Ectodermal cell (in vitro differentiated cells): ENCODE measurements around the gene BLOC1S1.

Experiments used
- H3K27ac ChIP-seq: 2 replicates; pipeline ENCODE4 v1.7.0; 2013; ENCODE audit warnings: mild to moderate bottlenecking, low read depth, low read length; ENCODE audit not compliant: insufficient read depth, poor library complexity, severe bottlenecking
- H3K27me3 ChIP-seq: 2 replicates; pipeline ENCODE4 v1.7.0; 2013; ENCODE audit warnings: mild to moderate bottlenecking, low read length; ENCODE audit not compliant: insufficient read depth, control insufficient read depth, poor library complexity, severe bottlenecking
- H3K36me3 ChIP-seq: one replicate; pipeline ENCODE4 v1.7.0; 2013; ENCODE audit warnings: low read length; ENCODE audit not compliant: control insufficient read depth, insufficient read depth
- H3K4me1 ChIP-seq: one replicate; pipeline ENCODE4 v1.7.0; 2013; ENCODE audit warnings: low read length; ENCODE audit not compliant: control insufficient read depth, insufficient read depth
- H3K4me3 ChIP-seq: 2 replicates; pipeline ENCODE4 v1.7.0; 2013; ENCODE audit warnings: low read depth, low read length, control low read depth; ENCODE audit not compliant: insufficient read depth
- H3K9me3 ChIP-seq: 2 replicates; pipeline ENCODE4 v1.7.0; 2013; ENCODE audit warnings: mild to moderate bottlenecking, low read length, moderate library complexity; ENCODE audit not compliant: control insufficient read depth
- WGBS, 2 experiments: methylation state at CpG; one replicate each; pipeline ENCODE4 v1.1.7; 2013; ENCODE audit warnings: missing lambda C conversion rate in 2 of 2; 5-methylcytosine and 5-hydroxymethylcytosine counted together

BLOC1S1 gene

DNA sequence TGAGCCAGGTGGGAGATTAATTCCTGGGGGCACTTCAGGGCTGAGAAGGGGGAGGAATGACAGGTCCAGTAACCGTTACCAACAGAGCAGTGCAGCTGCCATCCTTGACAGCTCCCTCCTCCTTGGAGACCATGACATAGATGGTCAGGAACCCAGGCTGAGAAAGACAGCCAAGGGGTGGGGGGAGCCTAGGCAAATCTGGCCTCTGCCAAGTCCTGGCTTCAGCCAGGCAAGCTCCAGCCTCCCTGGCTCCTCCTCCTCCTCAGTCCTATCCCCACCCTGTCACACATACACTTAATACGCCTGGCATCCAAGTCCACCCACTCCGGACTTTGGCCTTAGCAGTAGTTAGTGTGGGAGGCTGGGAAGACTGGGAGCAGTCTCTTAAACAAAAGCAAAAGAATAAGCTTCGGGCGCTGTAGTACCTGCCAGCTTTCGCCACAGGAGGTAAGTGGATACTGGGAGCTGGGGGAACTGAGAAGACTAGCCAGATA lies 4.3 kb downstream of the BLOC1S1 start, which contains the start of gene RDH5:
TSS of gene RDH5 (plus strand) at position 323 of the 494 bp plus-strand sequence. CDS start 792 bp downstream, outside the sequence.
- peaks cover 33% of the 10 kb centered on the region for H3K4me1 ChIP-seq
- peaks cover 5% of the 10 kb centered on the region for H3K36me3 ChIP-seq
- H3K9me3 ChIP-seq, result no peaks in the 10 kb centered on the region
- no peaks in the 10 kb centered on the region for H3K27me3 ChIP-seq
- H3K27ac ChIP-seq, result no peak within 1 kb of the TSS
- no peak within 1 kb of the TSS for H3K4me3 ChIP-seq
- WGBS, 2 experiments, result 88 to 92% methylated on average over 5 to 6 of the region's 6 CpGs

DNA sequence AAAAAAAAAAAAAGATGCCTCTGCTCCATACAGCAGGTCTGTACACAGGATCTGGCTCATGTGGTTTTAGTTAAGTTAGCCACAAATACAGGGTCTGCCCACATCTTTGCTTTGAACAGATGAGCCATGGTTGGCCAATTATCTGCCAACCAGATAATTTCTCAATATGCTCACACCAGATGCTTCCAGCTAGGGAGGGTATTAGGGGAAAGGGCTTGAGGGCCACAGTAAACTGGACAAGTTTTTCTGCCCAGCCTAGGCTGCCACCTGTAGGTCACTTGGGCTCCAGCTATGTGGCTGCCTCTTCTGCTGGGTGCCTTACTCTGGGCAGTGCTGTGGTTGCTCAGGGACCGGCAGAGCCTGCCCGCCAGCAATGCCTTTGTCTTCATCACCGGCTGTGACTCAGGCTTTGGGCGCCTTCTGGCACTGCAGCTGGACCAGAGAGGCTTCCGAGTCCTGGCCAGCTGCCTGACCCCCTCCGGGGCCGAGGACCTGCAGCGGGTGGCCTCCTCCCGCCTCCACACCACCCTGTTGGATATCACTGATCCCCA lies 5.1 kb downstream of the BLOC1S1 start:
- 68 to 75% methylated on average over 9 of the region's 9 CpGs for WGBS, 2 experiments
- Histone ChIP-seq H3K4me1 (peaks cover 30% of the 10 kb centered on the region), H3K27me3 (no peaks in the 10 kb centered on the region), H3K4me3 (no peak overlapping the region), H3K9me3 (no peaks in the 10 kb centered on the region), H3K27ac (no peak overlapping the region), H3K36me3 (peaks cover 7% of the 10 kb centered on the region)

DNA sequence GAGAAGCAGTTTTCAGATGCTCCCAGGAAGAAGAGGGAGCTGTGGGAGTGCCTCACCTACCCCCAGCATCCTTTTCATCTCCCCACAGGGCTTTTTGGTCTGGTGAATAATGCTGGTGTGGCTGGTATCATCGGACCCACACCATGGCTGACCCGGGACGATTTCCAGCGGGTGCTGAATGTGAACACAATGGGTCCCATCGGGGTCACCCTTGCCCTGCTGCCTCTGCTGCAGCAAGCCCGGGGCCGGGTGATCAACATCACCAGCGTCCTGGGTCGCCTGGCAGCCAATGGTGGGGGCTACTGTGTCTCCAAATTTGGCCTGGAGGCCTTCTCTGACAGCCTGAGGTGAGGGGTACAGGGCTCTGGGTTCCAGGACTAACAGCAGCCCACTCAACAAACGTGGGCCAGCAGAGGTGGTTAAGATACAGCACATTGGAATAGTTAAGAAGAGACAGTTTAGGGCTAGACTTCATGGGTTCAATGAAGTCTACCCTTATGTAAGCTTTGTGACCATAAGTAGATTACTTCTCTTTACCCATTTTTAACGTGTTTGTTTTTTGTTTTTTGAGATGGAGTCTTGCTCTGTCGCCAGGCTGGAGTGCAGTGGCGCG lies 5.9 kb downstream of the BLOC1S1 start:
- no peak overlapping the region for H3K27ac ChIP-seq
- WGBS, 2 experiments, result 89% methylated on average over 14 of the region's 14 CpGs
- no peaks in the 10 kb centered on the region for H3K9me3 ChIP-seq
- no peaks in the 10 kb centered on the region for H3K27me3 ChIP-seq
- peaks cover 30% of the 10 kb centered on the region for H3K4me1 ChIP-seq
- peaks cover 11% of the 10 kb centered on the region for H3K36me3 ChIP-seq
- H3K4me3 ChIP-seq, result no peak overlapping the region

DNA sequence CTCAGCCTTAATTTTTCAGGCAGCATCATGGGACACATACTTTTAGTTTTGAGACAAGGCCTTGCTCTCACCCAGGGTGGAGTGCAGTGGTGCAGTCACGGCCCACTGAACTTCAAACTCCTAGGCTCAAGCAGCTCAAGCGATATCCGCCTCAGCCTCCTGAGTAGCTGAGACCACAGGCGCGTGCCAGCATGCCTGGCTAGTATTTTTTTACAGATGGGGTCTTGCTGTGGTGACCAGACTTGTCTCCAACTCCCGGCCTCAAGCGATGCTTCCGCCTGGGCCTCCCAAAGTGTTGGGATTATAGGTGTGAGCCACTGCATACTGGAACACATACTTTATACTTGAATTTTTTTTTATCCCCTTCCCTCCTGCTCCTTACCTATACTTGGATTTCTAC lies 7.1 kb downstream of the BLOC1S1 start:
- H3K4me3 ChIP-seq, result no peak overlapping the region
- WGBS, 2 experiments, result 92 to 94% methylated on average over 8 of the region's 8 CpGs
- H3K4me1 ChIP-seq, result peaks cover 25% of the 10 kb centered on the region
- H3K27me3 ChIP-seq, result no peaks in the 10 kb centered on the region
- no peak overlapping the region for H3K27ac ChIP-seq
- peaks cover 11% of the 10 kb centered on the region for H3K36me3 ChIP-seq
- H3K9me3 ChIP-seq, result no peaks in the 10 kb centered on the region

DNA sequence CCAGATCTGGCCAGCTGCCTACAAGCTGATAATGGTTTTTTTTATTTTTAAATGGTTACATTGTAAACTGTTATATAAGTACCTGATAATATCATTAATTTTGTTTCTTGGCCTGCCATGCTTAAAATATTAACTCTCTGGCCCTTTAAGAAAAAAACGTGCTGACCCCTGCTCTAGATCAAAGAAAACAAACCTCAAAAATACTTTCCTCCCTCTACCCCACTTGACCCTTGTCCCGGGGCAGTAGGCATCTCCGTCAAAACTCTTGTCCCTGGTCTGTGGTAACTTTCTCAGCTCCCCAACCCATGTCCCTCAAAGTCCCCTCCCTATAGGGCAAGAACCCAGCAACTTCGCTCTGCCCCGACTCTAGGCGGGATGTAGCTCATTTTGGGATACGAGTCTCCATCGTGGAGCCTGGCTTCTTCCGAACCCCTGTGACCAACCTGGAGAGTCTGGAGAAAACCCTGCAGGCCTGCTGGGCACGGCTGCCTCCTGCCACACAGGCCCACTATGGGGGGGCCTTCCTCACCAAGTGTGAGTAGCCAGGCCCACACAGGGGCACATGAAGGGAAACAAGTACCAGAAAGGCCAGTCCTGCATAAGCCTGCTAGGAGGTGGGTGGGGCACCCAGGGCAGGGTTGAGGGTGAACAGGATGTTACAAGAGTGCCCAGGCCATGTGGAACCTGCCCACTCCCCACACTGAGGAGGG lies 7.8 kb downstream of the BLOC1S1 start:
- Histone ChIP-seq H3K27me3 (no peaks in the 10 kb centered on the region), H3K4me3 (no peak overlapping the region), H3K27ac (no peak overlapping the region), H3K4me1 (peaks cover 18% of the 10 kb centered on the region), H3K9me3 (no peaks in the 10 kb centered on the region), H3K36me3 (peaks cover 11% of the 10 kb centered on the region)
- 93 to 95% methylated on average over 10 of the region's 10 CpGs for WGBS, 2 experiments

DNA sequence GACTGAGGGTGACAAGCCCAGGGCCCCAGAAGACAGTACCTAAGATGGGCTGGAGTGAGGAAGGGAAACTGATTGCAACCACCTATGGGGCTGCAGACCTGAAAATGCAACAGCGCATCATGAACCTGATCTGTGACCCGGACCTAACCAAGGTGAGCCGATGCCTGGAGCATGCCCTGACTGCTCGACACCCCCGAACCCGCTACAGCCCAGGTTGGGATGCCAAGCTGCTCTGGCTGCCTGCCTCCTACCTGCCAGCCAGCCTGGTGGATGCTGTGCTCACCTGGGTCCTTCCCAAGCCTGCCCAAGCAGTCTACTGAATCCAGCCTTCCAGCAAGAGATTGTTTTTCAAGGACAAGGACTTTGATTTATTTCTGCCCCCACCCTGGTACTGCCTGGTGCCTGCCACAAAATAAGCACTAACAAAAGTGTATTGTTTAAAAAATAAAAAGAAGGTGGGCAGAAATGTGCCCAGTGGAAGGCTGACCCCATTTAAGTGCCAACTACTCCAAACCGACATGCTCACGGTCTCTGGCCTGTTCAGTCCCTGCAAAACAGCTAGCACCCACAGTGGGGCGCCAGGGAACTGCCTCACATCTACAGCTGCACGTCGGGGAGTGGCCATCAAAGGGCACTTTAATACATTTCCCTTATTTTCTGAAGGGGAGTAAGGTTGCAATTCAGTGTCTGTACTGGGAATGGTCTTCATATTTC lies 8.5 kb downstream of the BLOC1S1 start:
- H3K4me1 ChIP-seq, result peaks cover 12% of the 10 kb centered on the region
- no peak overlapping the region for H3K4me3 ChIP-seq
- H3K36me3 ChIP-seq, result peaks cover 11% of the 10 kb centered on the region
- H3K27ac ChIP-seq, result no peak overlapping the region
- no peaks in the 10 kb centered on the region for H3K27me3 ChIP-seq
- 66 to 72% methylated on average over 11 of the region's 11 CpGs for WGBS, 2 experiments
- H3K9me3 ChIP-seq, result no peaks in the 10 kb centered on the region

DNA sequence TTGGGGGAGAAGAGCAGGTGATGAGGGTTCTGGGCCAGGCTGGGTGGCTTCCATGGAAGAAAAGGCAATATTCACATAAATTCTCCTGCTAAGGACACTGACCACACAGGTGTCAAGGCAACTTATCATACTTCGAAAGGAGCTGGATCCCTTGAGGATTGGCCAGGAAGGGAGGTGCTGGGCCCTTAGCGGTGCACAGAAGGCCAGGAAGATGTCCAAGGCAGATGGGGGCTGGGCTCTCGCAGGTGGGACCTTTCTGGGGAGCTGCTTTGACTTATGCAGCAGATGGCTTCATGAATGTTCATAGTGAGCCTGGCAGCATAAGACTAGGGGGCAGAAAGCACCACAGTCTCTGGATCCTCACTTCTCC lies 9.1 kb downstream of the BLOC1S1 start:
- Histone ChIP-seq H3K36me3 (peaks cover 11% of the 10 kb centered on the region), H3K4me1 (peaks cover 8% of the 10 kb centered on the region), H3K27ac (no peak overlapping the region), H3K27me3 (no peaks in the 10 kb centered on the region), H3K4me3 (no peak overlapping the region), H3K9me3 (no peaks in the 10 kb centered on the region)
- 84 to 89% methylated on average over 3 of the region's 3 CpGs for WGBS, 2 experiments

DNA sequence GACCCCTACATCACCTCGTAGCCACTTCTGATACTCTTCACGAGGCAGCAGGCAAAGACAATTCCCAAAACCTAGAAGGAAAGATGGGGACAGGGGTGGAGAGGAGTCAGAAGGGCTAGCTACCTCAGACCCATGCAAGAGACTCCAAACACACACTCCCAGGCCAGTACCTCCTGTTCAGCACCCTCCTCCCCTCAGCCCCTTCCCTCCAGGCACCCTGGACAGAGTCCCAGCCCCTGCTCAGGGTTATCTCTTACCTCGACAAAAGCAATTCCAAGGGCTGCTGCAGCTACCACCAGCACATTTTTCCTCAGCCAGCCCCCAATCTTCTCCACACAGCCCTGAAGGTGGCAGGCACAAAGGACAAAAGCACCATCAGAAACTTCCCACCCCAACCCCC lies 9.7 kb downstream of the BLOC1S1 start:
- Histone ChIP-seq H3K4me3 (no peak overlapping the region), H3K4me1 (peaks cover 14% of the 10 kb centered on the region), H3K9me3 (no peaks in the 10 kb centered on the region), H3K36me3 (peaks cover 11% of the 10 kb centered on the region), H3K27me3 (no peaks in the 10 kb centered on the region), H3K27ac (no peak overlapping the region)
- 74 to 92% methylated on average over 1 to 3 of the region's 3 CpGs for WGBS, 2 experiments

DNA sequence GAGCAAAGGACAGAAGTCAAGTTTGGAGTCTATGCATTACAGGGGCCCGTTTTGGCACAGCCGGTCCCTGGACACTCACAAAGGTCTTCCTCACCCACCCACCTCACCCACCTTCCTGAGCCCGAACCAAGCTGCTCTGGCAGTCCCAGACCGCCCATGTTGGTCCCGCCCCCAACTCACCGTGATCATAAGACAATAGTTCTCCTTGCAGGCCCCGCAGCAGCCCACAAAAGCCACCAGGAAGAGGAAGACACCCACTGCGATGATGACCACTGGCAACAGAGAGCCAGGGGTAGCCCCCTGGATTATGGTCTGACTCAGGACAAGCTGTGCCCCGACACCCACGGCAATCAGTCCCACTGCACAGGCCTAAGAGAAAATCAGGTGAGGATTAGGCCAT lies 11.1 kb downstream of the BLOC1S1 start:
- H3K4me3 ChIP-seq, result peak overlapping the region; percentile 64
- H3K36me3 ChIP-seq, result peaks cover 11% of the 10 kb centered on the region
- 71 to 72% methylated on average over 10 of the region's 10 CpGs for WGBS, 2 experiments
- no peak overlapping the region for H3K27ac ChIP-seq
- H3K4me1 ChIP-seq, result peaks cover 14% of the 10 kb centered on the region
- no peaks in the 10 kb centered on the region for H3K9me3 ChIP-seq
- H3K27me3 ChIP-seq, result no peaks in the 10 kb centered on the region

DNA sequence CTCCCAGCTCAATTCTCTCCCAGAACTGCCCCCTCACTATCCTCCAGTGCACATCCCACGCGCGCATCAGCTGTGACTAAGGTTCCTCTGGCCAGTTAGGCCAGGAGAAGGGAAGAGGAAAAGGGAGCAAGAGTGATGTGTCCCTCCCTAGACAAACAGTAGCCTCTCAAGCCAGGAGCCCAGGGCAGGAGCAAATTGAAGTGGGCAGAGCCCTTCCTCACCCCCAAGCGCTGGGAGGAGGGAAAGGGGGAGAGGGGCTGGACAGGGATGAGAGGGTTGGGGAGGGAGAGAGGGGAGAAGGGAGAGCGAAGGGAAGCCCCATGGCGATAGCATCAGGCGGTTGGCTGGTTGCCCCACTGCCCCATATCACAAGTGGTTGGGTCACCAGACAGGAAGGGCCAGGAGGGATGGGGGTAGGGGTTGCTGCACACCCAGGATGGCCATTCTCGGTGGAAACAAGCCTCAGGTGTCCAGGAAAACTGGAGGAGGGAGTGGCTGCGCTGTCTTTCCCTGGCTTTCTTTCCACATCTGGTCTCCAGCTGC lies 11.9 kb downstream of the BLOC1S1 start:
- WGBS, 2 experiments, result 13 to 14% methylated on average over 9 of the region's 9 CpGs
- peaks cover 11% of the 10 kb centered on the region for H3K36me3 ChIP-seq
- no peaks in the 10 kb centered on the region for H3K27me3 ChIP-seq
- H3K9me3 ChIP-seq, result no peaks in the 10 kb centered on the region
- H3K4me3 ChIP-seq, result peak overlapping the region; percentile 64
- no peak overlapping the region for H3K27ac ChIP-seq
- H3K4me1 ChIP-seq, result peaks cover 14% of the 10 kb centered on the region
